H9 (cell line): ENCODE results near the gene HNRNPF. TPM values are rescaled to one million over a fixed set of nuclear protein-coding genes. Genes with fewer than 3 reads are reported as not detected.

Source experiments
- DNase-seq: peaks from one replicate; pipeline ENCODE4 v3.0.0-alpha.2; 2017
- H2AFZ ChIP-seq: one replicate; pipeline ENCODE4 v1.6.1; 2013; ENCODE audit warnings: mild to moderate bottlenecking, low read length, control low read depth, moderate library complexity
- H2AK5ac ChIP-seq: 2 replicates; pipeline ENCODE4 v1.6.1; 2013; ENCODE audit warnings: low read length, control low read depth, mixed read lengths; ENCODE audit not compliant: insufficient read length
- H2BK120ac ChIP-seq: one replicate; pipeline ENCODE4 v1.6.1; 2013; ENCODE audit warnings: low read depth, mild to moderate bottlenecking, low read length, control low read depth, inconsistent platforms; ENCODE audit not compliant: poor library complexity, severe bottlenecking
- H2BK12ac ChIP-seq: 2 replicates; pipeline ENCODE4 v1.6.1; 2013; ENCODE audit warnings: low read length, control low read depth, mixed read lengths, low read depth; ENCODE audit not compliant: insufficient read length
- H2BK15ac ChIP-seq: 2 replicates; pipeline ENCODE4 v1.6.1; 2013; ENCODE audit warnings: low read depth, low read length, control low read depth
- H2BK20ac ChIP-seq: one replicate; pipeline ENCODE4 v1.6.1; 2013; ENCODE audit warnings: low read depth, mild to moderate bottlenecking, low read length, control low read depth, inconsistent platforms; ENCODE audit not compliant: poor library complexity, severe bottlenecking
- H2BK5ac ChIP-seq: 2 replicates; pipeline ENCODE4 v1.6.1; 2013; ENCODE audit warnings: low read length, control low read depth, mixed read lengths; ENCODE audit not compliant: insufficient read length
- H3K14ac ChIP-seq: 2 replicates; pipeline ENCODE4 v1.6.1; 2013; ENCODE audit warnings: low read length, control low read depth; ENCODE audit not compliant: insufficient read depth
- H3K18ac ChIP-seq: 2 replicates; pipeline ENCODE4 v1.6.1; 2013; ENCODE audit warnings: low read depth, mild to moderate bottlenecking, mixed read lengths, low read length, control low read depth; ENCODE audit not compliant: insufficient read length
- H3K23ac ChIP-seq: 2 replicates; pipeline ENCODE4 v1.6.1; 2013; ENCODE audit warnings: low read length, control low read depth, mixed read lengths, low read depth; ENCODE audit not compliant: insufficient read length
- H3K23me2 ChIP-seq: 2 replicates; pipeline ENCODE4 v1.6.1; 2013; ENCODE audit warnings: low read depth, mild to moderate bottlenecking, mixed read lengths, low read length, control low read depth; ENCODE audit not compliant: insufficient read length, poor library complexity, severe bottlenecking
- H3K27ac ChIP-seq: 2 replicates; pipeline ENCODE4 v1.5.1; 2013; ENCODE audit warnings: low read length, control low read depth, mixed read lengths, low read depth; ENCODE audit not compliant: insufficient read length
- H3K27me3 ChIP-seq: 2 replicates; pipeline ENCODE4 v1.6.1; 2013; ENCODE audit warnings: low read length, control low read depth, inconsistent platforms; ENCODE audit not compliant: insufficient read depth
- H3K4ac ChIP-seq: 2 replicates; pipeline ENCODE4 v1.6.1; 2013; ENCODE audit warnings: low read depth, mild to moderate bottlenecking, control low read depth, inconsistent platforms, low read length, moderate library complexity
- H3K4me1 ChIP-seq: 2 replicates; pipeline ENCODE4 v1.6.1; 2013; ENCODE audit warnings: low read length, control low read depth, inconsistent platforms; ENCODE audit not compliant: insufficient read depth
- H3K4me2 ChIP-seq: 2 replicates; pipeline ENCODE4 v1.6.1; 2013; ENCODE audit warnings: low read length, control low read depth, mixed read lengths; ENCODE audit not compliant: insufficient read length, insufficient read depth
- H3K56ac ChIP-seq: 2 replicates; pipeline ENCODE4 v1.6.1; 2013; ENCODE audit warnings: low read depth, mild to moderate bottlenecking, mixed read lengths, low read length, control low read depth; ENCODE audit not compliant: insufficient read length
- H3K79me1 ChIP-seq: 2 replicates; pipeline ENCODE4 v1.6.1; 2013; ENCODE audit warnings: low read depth, mild to moderate bottlenecking, moderate library complexity, low read length, control low read depth, inconsistent platforms; ENCODE audit not compliant: insufficient read depth, poor library complexity, severe bottlenecking
- H3K79me2 ChIP-seq: 2 replicates; pipeline ENCODE4 v1.6.1; 2013; ENCODE audit warnings: low read length, control low read depth, inconsistent platforms; ENCODE audit not compliant: insufficient read depth
- H3K9ac ChIP-seq: 2 replicates; pipeline ENCODE4 v1.6.1; 2013; ENCODE audit warnings: low read length, control low read depth, mixed read lengths; ENCODE audit not compliant: insufficient read length; ENCODE audit errors: extremely low read depth
- H3K9me3 ChIP-seq: one replicate; pipeline ENCODE4 v1.6.1; 2013; ENCODE audit warnings: low read depth, low read length, inconsistent platforms; ENCODE audit not compliant: control insufficient read depth
- H3T11ph ChIP-seq: one replicate; pipeline ENCODE4 v1.6.1; 2013; ENCODE audit warnings: mild to moderate bottlenecking, low read length, control low read depth, inconsistent platforms
- H4K20me1 ChIP-seq: one replicate; pipeline ENCODE4 v1.6.1; 2013; ENCODE audit not compliant: control insufficient read depth, insufficient read length, insufficient read depth
- H4K5ac ChIP-seq: 2 replicates; pipeline ENCODE4 v1.6.1; 2013; ENCODE audit warnings: low read depth, mild to moderate bottlenecking, mixed read lengths, low read length, control low read depth; ENCODE audit not compliant: insufficient read length
- H4K8ac ChIP-seq: replicated peaks from 2 replicates; pipeline ENCODE4 v1.6.1; 2013; ENCODE audit warnings: low read length, control low read depth, mixed read lengths, low read depth; ENCODE audit not compliant: insufficient read length
- H4K91ac ChIP-seq: 2 replicates; pipeline ENCODE4 v1.6.1; 2013; ENCODE audit warnings: low read depth, mild to moderate bottlenecking, moderate library complexity, mixed read lengths, low read length, control low read depth; ENCODE audit not compliant: insufficient read length
- H3K27ac Mint-ChIP-seq, 3 experiments: 2 replicates in 2 of 3; 3 replicates in 1 of 3; pipeline ENCODE4 v1.8.0; 2020 to 2021; ENCODE audit warnings: mixed read lengths in 3 of 3, mild to moderate bottlenecking in 1 of 3, moderate library complexity in 1 of 3
- H3K27me3 Mint-ChIP-seq: 2 replicates; pipeline ENCODE4 v1.8.0; 2021; ENCODE audit warnings: low read depth, mild to moderate bottlenecking, moderate library complexity, mixed read lengths
- H3K36me3 Mint-ChIP-seq, 3 experiments: 2 replicates in 2 of 3; 3 replicates in 1 of 3; pipeline ENCODE4 v1.8.0; 2020 to 2021; ENCODE audit warnings: low read depth in 3 of 3, mixed read lengths in 3 of 3; ENCODE audit not compliant: insufficient read depth in 1 of 3
- H3K4me1 Mint-ChIP-seq, 2 experiments: 2 replicates each; pipeline ENCODE4 v1.8.0; 2020; ENCODE audit warnings: mixed read lengths in 2 of 2
- H3K4me3 Mint-ChIP-seq, 2 experiments: 2 replicates in 1 of 2; 3 replicates in 1 of 2; pipeline ENCODE4 v1.8.0; 2020 to 2021; ENCODE audit warnings: mild to moderate bottlenecking in 2 of 2, mixed read lengths in 2 of 2, moderate library complexity in 1 of 2
- H3K9me3 Mint-ChIP-seq, 2 experiments: 2 replicates in 1 of 2; 3 replicates in 1 of 2; pipeline ENCODE4 v1.8.0; 2020; ENCODE audit warnings: mild to moderate bottlenecking in 2 of 2, mixed read lengths in 2 of 2, moderate library complexity in 1 of 2
- CTCF ChIP-seq: fragments of 200-600 bp; sonication (generic); conservative IDR thresholded peaks from 3 replicates; pipeline ENCODE4 v1.8.0; 2021; ENCODE audit warnings: antibody characterized with exemption, mild to moderate bottlenecking
- WGBS: extraction: QIAGEN DNeasy Blood & Tissue Kit; methylation state at CpG from one replicate; pipeline ENCODE4 v1.1.7; 2013; ENCODE audit warnings: missing lambda C conversion rate, low lambda C conversion rate, mixed read lengths; ENCODE audit not compliant: insufficient read length; ENCODE audit errors: extremely low coverage; 5-methylcytosine and 5-hydroxymethylcytosine counted together
- total RNA-seq: library from RNA; stranded (reverse); gene quantifications from 2 replicates; pipeline ENCODE4 v1.2.1, GENCODE V29; 2021

HNRNPF gene
- total RNA-seq, 1 experiment from 2014 or later, result 411 TPM

- no peak overlapping the region for H3K27ac ChIP-seq
- Mint-ChIP-seq H3K27me3 (peaks cover 2% of the 10 kb centered on the region; the same call in 1 of the 2 replicates), H3K27ac (no peak overlapping the region), H3K4me3 (no peak overlapping the region), H3K4me1 (peaks cover 6 to 12% of the 10 kb centered on the region in 2 experiments; a peak in 3 of 4 replicates), H3K9me3 (peaks cover 4 to 10% of the 10 kb centered on the region in 2 experiments), H3K36me3 (peaks cover 3 to 9% (median 8%) of the 10 kb centered on the region in 3 experiments; a peak in 5 of 7 replicates)
- no peak overlapping the region for H3K14ac ChIP-seq
- H2AK5ac ChIP-seq, result no peak overlapping the region
- no peak overlapping the region for H4K5ac ChIP-seq
- DNase-seq, result no peak
- H3K79me1 ChIP-seq, result no peaks in the 10 kb centered on the region
- H3T11ph ChIP-seq, result no peak overlapping the region
- H2BK15ac ChIP-seq, result no peak overlapping the region
- H3K56ac ChIP-seq, result no peak overlapping the region
- H3K27me3 ChIP-seq, result no peaks in the 10 kb centered on the region
- no peak overlapping the region for H3K23ac ChIP-seq
- H4K8ac ChIP-seq, result no peak overlapping the region
- no peaks in the 10 kb centered on the region for H3K9me3 ChIP-seq
- H2AFZ ChIP-seq, result no peak overlapping the region
- H2BK12ac ChIP-seq, result no peak overlapping the region
- H2BK20ac ChIP-seq, result no peak overlapping the region
- peaks cover 10% of the 10 kb centered on the region for H3K23me2 ChIP-seq
- no peak overlapping the region for H2BK5ac ChIP-seq
- no peak overlapping the region for H3K18ac ChIP-seq
- no peak overlapping the region for H2BK120ac ChIP-seq
- H3K4me1 ChIP-seq, result no peaks in the 10 kb centered on the region
- H4K91ac ChIP-seq, result no peak overlapping the region
- H4K20me1 ChIP-seq, result no peaks in the 10 kb centered on the region
- no peak overlapping the region for H3K9ac ChIP-seq
- H3K79me2 ChIP-seq, result no peaks in the 10 kb centered on the region
- H3K4ac ChIP-seq, result no peak overlapping the region
- no peak overlapping the region for H3K4me2 ChIP-seq
- WGBS, result no CpG with 5 or more reads among the region's 5 CpGs
- no peak for TF ChIP-seq CTCF
These were observed 31.6 kb upstream of the HNRNPF start for GRCh38 chr10:43440463-43441134.
